ENCODE results near the gene LRMDA.

Gene LRMDA

GRCh38 chr10:76114581-76115001, 683.2 kb downstream of the LRMDA start:
- Histone ChIP-seq H3K4me1 (ENCODE audit: control insufficient read depth, insufficient read depth, low read length) (no peaks in the 10 kb centered on the region), H3K27ac (ENCODE audit: low read length) (no peak overlapping the region), H3K27me3 (ENCODE audit: control insufficient read depth, insufficient read depth, low read length) (no peaks in the 10 kb centered on the region; the same call in 1 of the 2 replicates), H3K9me3 (ENCODE audit: control insufficient read depth, insufficient read depth, low read length) (no peaks in the 10 kb centered on the region), H3K4me3 (ENCODE audit: low read length) (no peak overlapping the region), H3K36me3 (ENCODE audit: control insufficient read depth, insufficient read depth, low read length) (no peaks in the 10 kb centered on the region)
- DNase-seq (ENCODE audit: low read depth, low spot score): no peak
- no CpG with 5 or more reads among the region's 9 CpGs for WGBS (ENCODE audit: insufficient coverage, insufficient read length)

DNA sequence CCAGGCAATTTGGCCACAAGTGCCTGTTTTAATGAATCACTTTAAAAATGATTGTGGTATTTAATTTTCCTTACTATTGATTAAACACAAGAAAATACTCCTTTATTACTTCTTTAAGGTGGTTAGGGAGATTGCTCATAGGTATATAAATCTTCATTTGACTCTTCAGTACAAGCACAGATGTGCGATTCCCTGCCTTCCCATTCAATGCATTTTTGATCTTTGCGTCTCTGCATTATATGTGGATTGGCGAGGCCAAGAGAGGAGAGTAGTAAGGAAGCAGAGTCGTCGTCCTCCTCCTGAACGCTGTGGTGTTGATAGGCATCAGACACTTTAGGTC, 683.7 kb downstream of the LRMDA start:
- Histone ChIP-seq H3K36me3 (ENCODE audit: control insufficient read depth, insufficient read depth, low read length) (no peaks in the 10 kb centered on the region), H3K27me3 (ENCODE audit: control insufficient read depth, insufficient read depth, low read length) (no peaks in the 10 kb centered on the region), H3K27ac (ENCODE audit: low read length) (no peak overlapping the region), H3K9me3 (ENCODE audit: control insufficient read depth, insufficient read depth, low read length) (no peaks in the 10 kb centered on the region), H3K4me1 (ENCODE audit: control insufficient read depth, insufficient read depth, low read length) (no peaks in the 10 kb centered on the region), H3K4me3 (ENCODE audit: low read length) (no peak overlapping the region)
- WGBS (ENCODE audit: insufficient coverage, insufficient read length): no CpG with 5 or more reads among the region's 6 CpGs
- DNase-seq (ENCODE audit: low read depth, low spot score): no peak

GRCh38 chr10:76115471-76116155, 684.2 kb downstream of the LRMDA start:
- no CpG with 5 or more reads among the region's 11 CpGs for WGBS (ENCODE audit: insufficient coverage, insufficient read length)
- Histone ChIP-seq H3K27ac (ENCODE audit: low read length) (no peak overlapping the region), H3K9me3 (ENCODE audit: control insufficient read depth, insufficient read depth, low read length) (no peaks in the 10 kb centered on the region), H3K4me3 (ENCODE audit: low read length) (no peak overlapping the region), H3K36me3 (ENCODE audit: control insufficient read depth, insufficient read depth, low read length) (no peaks in the 10 kb centered on the region), H3K27me3 (ENCODE audit: control insufficient read depth, insufficient read depth, low read length) (no peaks in the 10 kb centered on the region), H3K4me1 (ENCODE audit: control insufficient read depth, insufficient read depth, low read length) (no peaks in the 10 kb centered on the region)
- no peak for DNase-seq (ENCODE audit: low read depth, low spot score)

DNA sequence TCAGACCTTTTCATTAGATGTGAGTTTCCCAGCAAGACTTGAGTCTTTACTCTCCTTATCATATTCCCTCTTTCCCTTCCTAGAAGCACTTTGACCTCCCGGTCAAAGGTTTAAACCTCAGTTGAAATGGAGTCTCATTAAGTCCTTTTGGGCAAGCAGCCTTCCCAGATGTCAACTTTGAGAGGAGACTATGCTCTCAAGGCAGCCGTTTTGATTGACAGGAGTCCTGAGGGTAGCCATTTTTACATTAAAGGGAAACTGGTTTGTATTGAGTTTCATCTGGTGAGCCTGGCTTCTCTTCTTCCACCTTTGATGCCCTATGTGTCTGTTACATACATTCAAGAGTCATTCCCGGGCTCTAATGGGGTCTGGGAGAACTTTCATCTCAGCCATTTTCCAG, 685.1 kb downstream of the LRMDA start:
- no peak for DNase-seq (ENCODE audit: low read depth, low spot score)
- H3K9me3 ChIP-seq (ENCODE audit: control insufficient read depth, insufficient read depth, low read length): no peaks in the 10 kb centered on the region
- no peak overlapping the region for H3K4me3 ChIP-seq (ENCODE audit: low read length)
- no CpG with 5 or more reads among the region's 3 CpGs for WGBS (ENCODE audit: insufficient coverage, insufficient read length)
- H3K36me3 ChIP-seq (ENCODE audit: control insufficient read depth, insufficient read depth, low read length): no peaks in the 10 kb centered on the region
- H3K27ac ChIP-seq (ENCODE audit: low read length): no peak overlapping the region
- no peaks in the 10 kb centered on the region for H3K4me1 ChIP-seq (ENCODE audit: control insufficient read depth, insufficient read depth, low read length)
- no peaks in the 10 kb centered on the region for H3K27me3 ChIP-seq (ENCODE audit: control insufficient read depth, insufficient read depth, low read length)

DNA sequence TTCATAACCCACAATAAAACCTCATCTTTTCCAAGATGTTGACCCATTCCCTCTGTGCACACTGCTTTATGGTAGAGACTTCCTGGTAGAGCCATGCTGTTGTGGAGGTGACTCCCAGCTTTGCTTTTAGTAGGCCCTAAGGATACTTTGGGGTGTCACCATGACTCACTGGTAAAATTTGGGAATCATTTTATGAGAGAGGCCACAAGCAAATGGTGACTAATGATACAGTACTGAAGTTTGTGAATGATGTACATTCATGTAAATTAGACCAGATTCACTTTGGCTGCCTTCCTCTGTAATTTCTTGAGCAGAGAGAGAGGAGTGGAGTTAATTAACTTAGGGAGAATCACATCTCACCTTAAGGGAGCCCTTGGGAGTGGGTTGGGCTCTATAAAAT, 686.5 kb downstream of the LRMDA start:
- no peaks in the 10 kb centered on the region for H3K9me3 ChIP-seq (ENCODE audit: control insufficient read depth, insufficient read depth, low read length)
- no peak overlapping the region for H3K27ac ChIP-seq (ENCODE audit: low read length)
- H3K4me1 ChIP-seq (ENCODE audit: control insufficient read depth, insufficient read depth, low read length): no peaks in the 10 kb centered on the region
- no peak for DNase-seq (ENCODE audit: low read depth, low spot score)
- H3K27me3 ChIP-seq (ENCODE audit: control insufficient read depth, insufficient read depth, low read length): no peaks in the 10 kb centered on the region
- H3K36me3 ChIP-seq (ENCODE audit: control insufficient read depth, insufficient read depth, low read length): no peaks in the 10 kb centered on the region
- no peak overlapping the region for H3K4me3 ChIP-seq (ENCODE audit: low read length)

DNA sequence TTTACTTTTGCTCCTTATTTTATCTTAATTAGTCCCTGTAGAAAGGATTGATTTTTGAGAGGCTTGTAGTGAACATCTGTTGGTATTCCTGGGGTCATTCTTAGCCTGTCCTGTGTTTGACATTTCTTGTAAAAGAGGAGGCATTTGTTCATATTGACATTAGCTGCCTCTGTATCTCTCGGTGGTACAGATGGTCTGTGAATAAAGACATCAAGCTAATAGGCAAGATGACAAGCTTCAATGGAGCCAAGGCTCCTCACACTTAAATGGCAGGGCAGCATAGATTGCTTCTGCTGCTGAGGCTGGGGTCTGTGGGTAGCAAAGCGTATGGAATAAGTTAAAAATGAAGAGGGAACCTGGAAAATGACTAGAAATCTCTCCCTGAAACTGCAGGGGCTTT, 687.6 kb downstream of the LRMDA start:
- no peak for DNase-seq (ENCODE audit: low read depth, low spot score)
- Histone ChIP-seq H3K27ac (ENCODE audit: low read length) (no peak overlapping the region), H3K27me3 (ENCODE audit: control insufficient read depth, insufficient read depth, low read length) (no peaks in the 10 kb centered on the region), H3K36me3 (ENCODE audit: control insufficient read depth, insufficient read depth, low read length) (no peaks in the 10 kb centered on the region), H3K9me3 (ENCODE audit: control insufficient read depth, insufficient read depth, low read length) (no peaks in the 10 kb centered on the region), H3K4me3 (ENCODE audit: low read length) (no peak overlapping the region), H3K4me1 (ENCODE audit: control insufficient read depth, insufficient read depth, low read length) (no peaks in the 10 kb centered on the region)
- no CpG with 5 or more reads among the region's 2 CpGs for WGBS (ENCODE audit: insufficient coverage, insufficient read length)

DNA sequence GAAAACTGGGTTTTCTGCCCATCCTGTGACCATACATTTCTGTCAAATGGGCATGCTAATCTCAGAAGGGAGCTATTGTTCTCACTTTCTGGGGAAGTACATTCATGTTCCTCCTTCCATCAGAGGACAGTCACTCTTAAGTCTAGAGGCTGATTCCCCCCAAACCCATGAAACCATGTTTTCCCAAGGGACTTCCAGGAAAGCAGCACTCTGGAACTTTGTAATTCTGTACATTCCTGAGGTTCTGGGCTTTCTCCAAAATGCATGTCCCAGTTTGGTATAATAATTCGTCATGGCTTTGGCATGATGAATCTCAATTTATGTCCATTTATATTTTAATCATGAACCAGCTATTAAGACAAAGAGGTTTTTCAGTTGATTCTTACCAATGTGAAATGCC, 688.1 kb downstream of the LRMDA start:
- Histone ChIP-seq H3K27ac (ENCODE audit: low read length) (no peak overlapping the region), H3K36me3 (ENCODE audit: control insufficient read depth, insufficient read depth, low read length) (no peaks in the 10 kb centered on the region), H3K4me1 (ENCODE audit: control insufficient read depth, insufficient read depth, low read length) (no peaks in the 10 kb centered on the region), H3K4me3 (ENCODE audit: low read length) (no peak overlapping the region), H3K27me3 (ENCODE audit: control insufficient read depth, insufficient read depth, low read length) (no peaks in the 10 kb centered on the region), H3K9me3 (ENCODE audit: control insufficient read depth, insufficient read depth, low read length) (no peaks in the 10 kb centered on the region)
- WGBS (ENCODE audit: insufficient coverage, insufficient read length): no CpG with 5 or more reads among the region's 1 CpG
- no peak for DNase-seq (ENCODE audit: low read depth, low spot score)

DNA sequence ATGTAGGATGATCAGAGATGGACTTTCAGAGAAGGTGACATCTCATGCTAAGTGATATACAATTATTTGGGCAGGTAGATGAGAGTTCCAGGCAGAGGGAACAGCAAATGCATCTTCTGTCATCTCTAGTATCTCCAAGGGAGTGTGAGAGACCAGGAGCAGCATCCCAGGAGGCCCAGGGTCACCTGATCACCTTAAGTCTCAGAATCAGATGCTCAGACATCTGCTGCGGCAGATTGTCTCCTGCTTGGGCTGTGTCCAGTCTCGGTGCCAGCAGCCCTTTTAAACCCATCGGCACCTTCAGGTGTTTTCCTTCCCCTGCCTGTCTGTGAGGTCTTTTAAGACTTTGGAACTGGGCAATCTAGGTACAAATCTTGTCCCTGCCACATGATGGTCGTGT, 690.6 kb downstream of the LRMDA start:
- no peak for DNase-seq (ENCODE audit: low read depth, low spot score)
- H3K27ac ChIP-seq (ENCODE audit: low read length): no peak overlapping the region
- WGBS (ENCODE audit: insufficient coverage, insufficient read length): no CpG with 5 or more reads among the region's 4 CpGs

DNA sequence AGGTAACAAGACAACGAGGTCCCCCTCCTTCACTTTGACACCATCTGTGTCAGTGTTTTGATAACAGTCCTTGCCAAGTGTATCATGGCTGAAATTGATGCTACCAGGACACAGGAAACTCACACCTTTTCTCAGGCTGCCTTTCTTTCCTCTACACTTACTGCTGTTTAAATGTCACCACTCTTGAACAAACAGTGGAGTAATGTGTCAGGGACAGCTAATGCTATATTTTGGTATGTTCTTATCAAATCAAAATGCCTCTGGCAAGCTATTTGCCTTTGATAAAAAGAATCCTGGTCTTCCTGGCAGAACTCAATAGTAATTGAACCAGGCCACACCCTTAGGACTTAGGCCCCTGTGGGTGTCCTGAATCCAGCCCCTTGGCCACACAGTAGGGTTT, 692.9 kb downstream of the LRMDA start:
- peaks cover 2% of the 10 kb centered on the region; the same call in 1 of the 2 replicates for H3K4me1 ChIP-seq (ENCODE audit: control insufficient read depth, insufficient read depth, low read length)
- no peaks in the 10 kb centered on the region for H3K27me3 ChIP-seq (ENCODE audit: control insufficient read depth, insufficient read depth, low read length)
- no CpG with 5 or more reads among the region's 1 CpG for WGBS (ENCODE audit: insufficient coverage, insufficient read length)
- no peaks in the 10 kb centered on the region for H3K36me3 ChIP-seq (ENCODE audit: control insufficient read depth, insufficient read depth, low read length)
- no peak overlapping the region for H3K4me3 ChIP-seq (ENCODE audit: low read length)
- DNase-seq (ENCODE audit: low read depth, low spot score): no peak
- H3K9me3 ChIP-seq (ENCODE audit: control insufficient read depth, insufficient read depth, low read length): no peaks in the 10 kb centered on the region
- no peak overlapping the region for H3K27ac ChIP-seq (ENCODE audit: low read length)

More for the DNA sequence above, 690.6 kb downstream of the LRMDA start:
- Histone ChIP-seq H3K9me3 (ENCODE audit: control insufficient read depth, insufficient read depth, low read length) (no peaks in the 10 kb centered on the region), H3K27me3 (ENCODE audit: control insufficient read depth, insufficient read depth, low read length) (no peaks in the 10 kb centered on the region), H3K4me1 (ENCODE audit: control insufficient read depth, insufficient read depth, low read length) (peaks cover 2% of the 10 kb centered on the region; the same call in 1 of the 2 replicates), H3K4me3 (ENCODE audit: low read length) (no peak overlapping the region), H3K36me3 (ENCODE audit: control insufficient read depth, insufficient read depth, low read length) (no peaks in the 10 kb centered on the region)

DNA sequence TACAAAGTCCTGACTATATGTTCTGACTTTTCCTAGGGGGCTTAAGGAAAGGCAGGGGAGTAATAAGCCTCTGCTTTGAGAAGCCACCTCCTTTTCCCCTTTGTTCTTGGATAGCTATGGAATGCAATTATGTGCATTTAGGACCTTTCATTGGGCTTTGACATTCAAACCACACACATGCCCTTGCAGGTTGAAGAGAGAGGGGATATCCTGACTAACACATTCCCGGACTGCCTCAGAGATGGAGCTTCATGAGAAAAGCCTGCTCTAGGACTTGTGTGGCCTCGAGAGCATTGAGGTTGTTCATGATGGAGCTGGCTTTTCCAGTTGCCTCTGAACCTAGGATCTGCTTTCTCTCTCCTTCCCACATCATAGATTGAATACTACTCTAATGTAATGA, 694.5 kb downstream of the LRMDA start:
- WGBS (ENCODE audit: insufficient coverage, insufficient read length): no CpG with 5 or more reads among the region's 2 CpGs
- Histone ChIP-seq H3K4me3 (ENCODE audit: low read length) (no peak overlapping the region), H3K4me1 (ENCODE audit: control insufficient read depth, insufficient read depth, low read length) (peaks cover 2% of the 10 kb centered on the region; the same call in 1 of the 2 replicates), H3K27ac (ENCODE audit: low read length) (no peak overlapping the region), H3K9me3 (ENCODE audit: control insufficient read depth, insufficient read depth, low read length) (no peaks in the 10 kb centered on the region), H3K36me3 (ENCODE audit: control insufficient read depth, insufficient read depth, low read length) (no peaks in the 10 kb centered on the region), H3K27me3 (ENCODE audit: control insufficient read depth, insufficient read depth, low read length) (no peaks in the 10 kb centered on the region)
- no peak for DNase-seq (ENCODE audit: low read depth, low spot score)

All from iPS DF 6.9 (cell line).